GM23248 (cell line): Measurements from ENCODE around the gene PPDPF. TPM values are rescaled to one million over a fixed set of nuclear protein-coding genes. Genes with fewer than 3 reads are reported as not detected.

ENCODE experiments used
- DNase-seq: peaks from one replicate; pipeline ENCODE4 v3.0.0-alpha.2; 2015
- H2AFZ ChIP-seq: fragments of 200-600 bp; sonication (generic); 2 replicates; pipeline ENCODE4 v1.6.1; 2016; ENCODE audit warnings: antibody characterized with exemption
- H3F3A ChIP-seq: fragments of 200-600 bp; sonication (generic); 2 replicates; pipeline ENCODE4 v1.6.1; 2016; ENCODE audit warnings: mild to moderate bottlenecking, antibody characterized with exemption, mixed run types; ENCODE audit not compliant: insufficient read depth
- H3K27ac ChIP-seq: fragments of 200-600 bp; sonication (generic); 2 replicates; pipeline ENCODE4 v1.5.1; 2016; ENCODE audit warnings: mild to moderate bottlenecking
- H3K27me3 ChIP-seq: fragments of 200-600 bp; sonication (generic); replicated peaks from 2 replicates; pipeline ENCODE4 v1.6.1; 2016; ENCODE audit warnings: mild to moderate bottlenecking; ENCODE audit not compliant: insufficient read depth
- H3K36me3 ChIP-seq: fragments of 200-600 bp; sonication (generic); 2 replicates; pipeline ENCODE4 v1.6.1; 2016; ENCODE audit warnings: low read depth, mild to moderate bottlenecking
- H3K4me1 ChIP-seq: fragments of 200-600 bp; sonication (generic); 2 replicates; pipeline ENCODE4 v1.6.1; 2016; ENCODE audit warnings: mild to moderate bottlenecking; ENCODE audit not compliant: insufficient read depth
- H3K4me2 ChIP-seq: fragments of 200-600 bp; sonication (generic); one replicate; pipeline ENCODE4 v1.6.1; 2016; ENCODE audit warnings: mild to moderate bottlenecking; ENCODE audit not compliant: unreplicated experiment
- H3K4me3 ChIP-seq: fragments of 200-600 bp; sonication (generic); 2 replicates; pipeline ENCODE4 v1.5.1; 2016; ENCODE audit warnings: mild to moderate bottlenecking
- H3K79me2 ChIP-seq: fragments of 200-600 bp; sonication (generic); 2 replicates; pipeline ENCODE4 v1.6.1; 2016; ENCODE audit warnings: mild to moderate bottlenecking; ENCODE audit not compliant: insufficient read depth
- H3K9ac ChIP-seq: fragments of 200-600 bp; sonication (generic); 2 replicates; pipeline ENCODE4 v1.6.1; 2016; ENCODE audit warnings: mild to moderate bottlenecking
- H3K9me2 ChIP-seq: fragments of 200-600 bp; sonication (generic); 2 replicates; pipeline ENCODE4 v1.6.1; 2016; ENCODE audit warnings: mixed run types, mild to moderate bottlenecking, moderate library complexity; ENCODE audit not compliant: insufficient read depth
- H3K9me3 ChIP-seq: fragments of 200-600 bp; sonication (generic); one replicate; pipeline ENCODE4 v1.6.1; 2017; ENCODE audit warnings: low read depth
- H4K20me1 ChIP-seq: fragments of 200-600 bp; sonication (generic); 2 replicates; pipeline ENCODE4 v1.6.0; 2016; ENCODE audit not compliant: insufficient read depth
- EZH2 ChIP-seq: fragments of 200-600 bp; sonication (generic); IDR thresholded peaks from 2 replicates; pipeline ENCODE4 v1.6.1; 2018; ENCODE audit warnings: antibody characterized with exemption, mild to moderate bottlenecking; ENCODE audit not compliant: insufficient read depth, poor library complexity, severe bottlenecking
- EZH2phosphoT487 ChIP-seq: fragments of 200-600 bp; sonication (generic); IDR thresholded peaks from 2 replicates; pipeline ENCODE4 v1.6.1; 2018; ENCODE audit warnings: antibody characterized with exemption, moderate library complexity, mild to moderate bottlenecking, low read depth; ENCODE audit not compliant: insufficient read depth
- WGBS, 2 experiments: methylation state at CpG; one replicate each; pipeline ENCODE4 v1.1.6; 2015 to 2017; ENCODE audit warnings: low lambda C conversion rate in 2 of 2, low coverage in 1 of 2; ENCODE audit errors: missing lambda C conversion rate in 2 of 2; 5-methylcytosine and 5-hydroxymethylcytosine counted together
- in situ Hi-C: fragments of 300-500 bp; cut with MboI; formaldehyde crosslinking; loops from 2 replicates; pipeline ENCODE4 v1.15.0; 2020
- polyA plus RNA-seq: library from polyadenylated mRNA; unstranded; fragments of >200 nt; fragmentation: Nextera tagmentation; extraction: Ambion mirVana; gene quantifications from 2 replicates; pipeline ENCODE4 v1.2.1, GENCODE V29; 2016
- total RNA-seq: library from RNA; depleted of rRNA; stranded (reverse); fragments of >200 nt; shearing (Covaris generic); gene quantifications from 2 replicates; pipeline ENCODE4 v1.2.3, GENCODE V29; 2014

PPDPF gene
- total and polyA plus RNA-seq, 2 experiments from 2014 or later = 170 to 236 TPM

DNA sequence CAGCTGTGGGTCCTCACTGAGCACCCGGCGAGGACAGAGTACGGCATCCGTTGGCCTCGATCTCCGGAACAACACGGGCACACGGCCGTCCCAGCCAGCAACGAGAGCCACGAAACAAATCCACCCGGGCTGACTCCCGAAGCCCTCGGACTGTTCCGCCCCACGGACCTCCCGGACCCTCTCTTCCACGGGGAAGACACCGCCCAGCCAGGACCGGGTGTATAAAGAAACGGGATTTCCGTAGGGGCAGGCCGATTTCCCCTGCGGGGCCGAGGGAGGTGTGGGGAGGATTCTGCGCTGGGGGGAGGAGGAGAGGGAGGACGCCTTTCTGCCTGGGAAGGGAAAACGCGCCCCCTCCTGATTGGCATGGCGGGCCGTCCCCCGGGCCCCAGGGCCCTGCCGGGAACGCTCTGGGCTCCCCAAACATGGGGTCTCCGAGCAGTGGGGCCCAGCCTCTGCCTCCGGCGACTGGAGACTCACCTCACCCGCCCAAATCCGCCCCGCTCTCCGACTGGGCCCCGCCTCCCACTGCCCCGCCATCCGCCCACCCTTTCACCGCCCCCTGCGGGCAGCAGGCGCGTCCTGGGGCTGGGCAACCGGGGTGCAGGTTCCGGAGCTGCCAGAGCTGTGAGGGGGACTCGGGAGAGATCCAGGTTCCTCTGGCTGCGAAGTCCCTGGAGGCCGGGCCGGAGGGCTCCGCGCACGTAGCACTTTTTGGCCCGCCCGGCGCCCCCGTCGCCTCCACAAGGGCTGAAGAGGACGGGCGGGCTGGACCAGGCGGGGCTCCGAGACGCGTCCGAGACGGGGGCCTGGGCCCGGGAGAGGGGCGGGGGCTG lies 679 bp upstream of the PPDPF start:
- Histone ChIP-seq H3K9me3 (no peaks in the 10 kb centered on the region), H3K27me3 (no peaks in the 10 kb centered on the region), H3K4me1 (0 out of 2 replicates have a peak, but pooled peaks cover 2% of the 10 kb centered on the region), H3K36me3 (0 out of 2 replicates have a peak, but pooled peaks cover 4% of the 10 kb centered on the region), H3K27ac (peak overlapping the region; percentile 75), H4K20me1 (peaks cover 4% of the 10 kb centered on the region; the same call in 1 of the 2 replicates), H3F3A (peaks cover 15% of the 10 kb centered on the region), H3K4me2 (peak overlapping the region; percentile 79), H3K9ac (peak overlapping the region; percentile 95), H3K9me2 (no peaks in the 10 kb centered on the region), H3K79me2 (peaks cover 8% of the 10 kb centered on the region), H3K4me3 (peak overlapping the region; percentile 83), H2AFZ (peak overlapping the region; percentile 85)
- TF ChIP-seq EZH2phosphoT487 = no peak
- no peak for TF ChIP-seq EZH2
- DNase-seq = peak; percentile 74
- in situ Hi-C loops = no loop called here
- WGBS, 2 experiments = 3 to 7% methylated on average over 36 to 59 of the region's 72 CpGs

DNA sequence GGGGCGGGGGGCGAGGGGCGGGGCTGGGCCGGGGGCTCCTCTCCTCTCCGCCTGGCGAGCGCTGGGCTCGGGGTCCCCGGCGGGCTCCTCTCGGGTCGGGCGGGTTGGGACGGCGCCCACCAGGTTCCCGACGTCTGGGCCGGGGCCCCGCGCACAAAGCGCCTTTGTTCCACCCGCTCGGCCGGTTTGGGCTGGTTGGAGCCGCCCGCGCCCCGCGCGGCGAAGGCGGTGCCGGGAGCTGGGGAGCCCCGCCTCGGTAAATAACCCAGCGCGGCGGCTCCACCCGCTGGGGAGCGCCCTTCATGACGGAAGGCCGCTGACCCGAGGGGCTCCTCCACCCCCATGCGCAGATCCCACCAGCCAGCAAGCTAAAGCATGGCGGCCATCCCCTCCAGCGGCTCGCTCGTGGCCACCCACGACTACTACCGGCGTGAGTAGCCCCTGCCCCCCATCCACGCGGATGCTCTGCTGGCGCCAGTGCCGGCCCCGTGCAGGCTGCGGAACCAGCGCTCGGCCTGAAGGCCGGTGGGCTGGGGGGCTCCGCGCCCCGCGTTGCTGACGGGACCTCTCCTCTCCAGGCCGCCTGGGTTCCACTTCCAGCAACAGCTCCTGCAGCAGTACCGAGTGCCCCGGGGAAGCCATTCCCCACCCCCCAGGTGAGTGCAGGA lies 503 bp downstream of the PPDPF start:
- WGBS, 2 experiments = 1% methylated on average over 21 to 37 of the region's 68 CpGs
- in situ Hi-C loops = no loop called here
- no peaks in the 10 kb centered on the region for H3K27me3 ChIP-seq
- H3K9me2 ChIP-seq = no peaks in the 10 kb centered on the region
- H4K20me1 ChIP-seq = peaks cover 4% of the 10 kb centered on the region; the same call in 1 of the 2 replicates
- no peaks in the 10 kb centered on the region for H3K9me3 ChIP-seq
- H3F3A ChIP-seq = peaks cover 24% of the 10 kb centered on the region
- peak overlapping the region; percentile 83 for H3K4me3 ChIP-seq
- 0 out of 2 replicates have a peak, but pooled peaks cover 4% of the 10 kb centered on the region for H3K36me3 ChIP-seq
- peak overlapping the region; percentile 95 for H3K9ac ChIP-seq
- TF ChIP-seq EZH2phosphoT487 (no peak), EZH2 (no peak)
- peak; percentile 91 for DNase-seq
- H3K79me2 ChIP-seq = peaks cover 8% of the 10 kb centered on the region
- H3K4me1 ChIP-seq = 0 out of 2 replicates have a peak, but pooled peaks cover 2% of the 10 kb centered on the region
- peak overlapping the region; percentile 75 for H3K27ac ChIP-seq
- peak overlapping the region; percentile 65 for H3K4me2 ChIP-seq
- no peak overlapping the region for H2AFZ ChIP-seq

DNA sequence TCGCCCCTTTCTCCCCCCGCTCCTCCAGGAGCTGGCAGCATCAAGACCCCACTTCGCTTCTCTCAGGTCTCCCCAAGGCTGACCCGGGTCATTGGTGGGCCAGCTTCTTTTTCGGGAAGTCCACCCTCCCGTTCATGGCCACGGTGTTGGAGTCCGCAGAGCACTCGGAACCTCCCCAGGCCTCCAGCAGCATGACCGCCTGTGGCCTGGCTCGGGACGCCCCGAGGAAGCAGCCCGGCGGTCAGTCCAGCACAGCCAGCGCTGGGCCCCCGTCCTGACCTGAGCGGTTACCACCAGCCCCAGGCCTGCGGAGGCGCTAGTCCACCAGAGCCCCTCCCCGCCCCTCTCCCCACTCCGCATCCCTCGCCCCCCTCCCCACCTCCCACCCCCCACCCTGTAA lies 1.0 kb downstream of the PPDPF start:
- peak overlapping the region; percentile 83 for H3K4me3 ChIP-seq
- H3K4me1 ChIP-seq = 0 out of 2 replicates have a peak, but pooled peaks cover 2% of the 10 kb centered on the region
- in situ Hi-C loops = no loop called here
- H3K79me2 ChIP-seq = peaks cover 8% of the 10 kb centered on the region
- peaks cover 4% of the 10 kb centered on the region; the same call in 1 of the 2 replicates for H4K20me1 ChIP-seq
- no peaks in the 10 kb centered on the region for H3K9me3 ChIP-seq
- H2AFZ ChIP-seq = no peak overlapping the region
- 38 to 41% methylated on average over 16 to 22 of the region's 23 CpGs for WGBS, 2 experiments
- H3K27me3 ChIP-seq = no peaks in the 10 kb centered on the region
- peaks cover 30% of the 10 kb centered on the region for H3F3A ChIP-seq
- no peak for TF ChIP-seq EZH2
- TF ChIP-seq EZH2phosphoT487 = no peak
- H3K9me2 ChIP-seq = no peaks in the 10 kb centered on the region
- H3K36me3 ChIP-seq = 0 out of 2 replicates have a peak, but pooled peaks cover 4% of the 10 kb centered on the region
- no peak overlapping the region for H3K27ac ChIP-seq
- peak; percentile 35 for DNase-seq
- peak overlapping the region; percentile 95 for H3K9ac ChIP-seq
- H3K4me2 ChIP-seq = peak overlapping the region; percentile 65
